Purkinje cell (primary cell): Measurements from ENCODE around the gene DSG1. TPM values are rescaled to one million over a fixed set of nuclear protein-coding genes. Genes with fewer than 3 reads are reported as not detected.

Source experiments
- polyA plus RNA-seq: library from polyadenylated mRNA; unstranded; fragments of >200 nt; fragmentation: Nextera tagmentation; gene quantifications from 2 replicates; pipeline ENCODE4 v1.2.1, GENCODE V29; 2014

Gene DSG1
- 0.74 TPM in 1 of 2 replicates, not detected in the other for polyA plus RNA-seq

GRCh38 chr18:31317860-31318259, at the start of gene DSG1:
Gene DSG1 (plus strand): TSS chr18:31318160. CDS start chr18:31318301, 141 bp downstream.

GRCh38 chr18:31376477-31376876, 58.5 kb downstream of the DSG1 start, which contains the start of gene DSG4:
Gene DSG4 (plus strand): TSS chr18:31376777. CDS start chr18:31376912, 135 bp downstream.

Other genes starting within 250 kb of the DSG1 start
- 0.06 and 0.08 TPM in 2 replicates for gene DSC2, start 215.7 kb upstream of the DSG1 start, polyA plus RNA-seq
- gene DSC1, start 155.3 kb upstream of the DSG1 start, polyA plus RNA-seq = 0.07 TPM in 1 of 2 replicates, not detected in the other
- gene DSG4, start 58.6 kb downstream of the DSG1 start, polyA plus RNA-seq = not detected in 2 replicates
- gene DSG3, start 129.6 kb downstream of the DSG1 start, polyA plus RNA-seq = 0.04 and 0.08 TPM in 2 replicates
- not detected in 2 replicates for gene DSG2, start 180.0 kb downstream of the DSG1 start, polyA plus RNA-seq